COLO668 (cell line): Measurements from ENCODE around the gene HINFP.
"Not testable (repeated sequence)": the region's sequence is repeated elsewhere in the genome, so short reads cannot be mapped to it uniquely, and the experiment has no call there.

Source experiments
- DNase-seq: peaks from one replicate; lab custom pipeline; 2025; ENCODE audit not compliant: unreplicated experiment; lab: John Stamatoyannopoulos, UW

Gene HINFP

GRCh38 chr11:119184399-119184798, 63.0 kb downstream of the HINFP start:
- DNase-seq = not testable (repeated sequence)
